DOHH2 (cell line): Measurements from ENCODE around the gene KRTAP10-3.

Experiments used
- EZH2phosphoT487 ChIP-seq: fragments of 200-600 bp; sonication (generic); IDR thresholded peaks from 2 replicates; pipeline ENCODE4 v1.6.1; 2017; ENCODE audit warnings: borderline replicate concordance, mild to moderate bottlenecking, antibody characterized with exemption, low read length, moderate library complexity, mixed read lengths
- TF ChIP-seq, protein P1 (sequence below): fragments of 200-600 bp; sonication (generic); IDR thresholded peaks from one replicate; pipeline ENCODE4 v1.5.1; 2014; ENCODE audit warnings: antibody characterized with exemption, mild to moderate bottlenecking, low read depth, low read length; ENCODE audit not compliant: poor library complexity, severe bottlenecking

DNA sequence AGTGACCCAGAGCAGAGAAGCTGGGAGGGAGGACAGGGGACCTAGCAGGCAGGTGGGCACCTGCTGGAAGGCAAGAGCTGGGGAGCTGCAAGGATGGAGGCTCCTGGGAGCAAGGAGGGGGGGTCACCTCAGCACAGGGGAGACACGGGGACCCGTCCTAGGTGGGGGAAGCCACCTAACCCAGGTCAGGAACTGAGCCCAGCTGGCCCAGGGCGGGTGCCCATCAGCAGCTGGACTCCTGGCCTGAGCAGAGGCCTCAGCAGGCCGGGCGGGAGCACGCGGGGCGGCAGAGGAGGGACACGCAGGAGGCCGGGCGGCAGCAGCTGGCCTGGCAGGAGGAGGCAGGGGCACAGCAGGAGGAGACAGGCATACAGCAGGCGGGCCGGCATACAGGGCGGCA is 19.5 kb downstream of the KRTAP10-3 start:
- TF ChIP-seq, protein P1, sequence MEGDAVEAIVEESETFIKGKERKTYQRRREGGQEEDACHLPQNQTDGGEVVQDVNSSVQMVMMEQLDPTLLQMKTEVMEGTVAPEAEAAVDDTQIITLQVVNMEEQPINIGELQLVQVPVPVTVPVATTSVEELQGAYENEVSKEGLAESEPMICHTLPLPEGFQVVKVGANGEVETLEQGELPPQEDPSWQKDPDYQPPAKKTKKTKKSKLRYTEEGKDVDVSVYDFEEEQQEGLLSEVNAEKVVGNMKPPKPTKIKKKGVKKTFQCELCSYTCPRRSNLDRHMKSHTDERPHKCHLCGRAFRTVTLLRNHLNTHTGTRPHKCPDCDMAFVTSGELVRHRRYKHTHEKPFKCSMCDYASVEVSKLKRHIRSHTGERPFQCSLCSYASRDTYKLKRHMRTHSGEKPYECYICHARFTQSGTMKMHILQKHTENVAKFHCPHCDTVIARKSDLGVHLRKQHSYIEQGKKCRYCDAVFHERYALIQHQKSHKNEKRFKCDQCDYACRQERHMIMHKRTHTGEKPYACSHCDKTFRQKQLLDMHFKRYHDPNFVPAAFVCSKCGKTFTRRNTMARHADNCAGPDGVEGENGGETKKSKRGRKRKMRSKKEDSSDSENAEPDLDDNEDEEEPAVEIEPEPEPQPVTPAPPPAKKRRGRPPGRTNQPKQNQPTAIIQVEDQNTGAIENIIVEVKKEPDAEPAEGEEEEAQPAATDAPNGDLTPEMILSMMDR, result no peak
- no peak for TF ChIP-seq EZH2phosphoT487
